NCI-H2081 treated with DMSO at 0.1 percent for 48 hours (cell line): ENCODE measurements around the gene USP49.

Source experiments
- DNase-seq: peaks from one replicate; lab custom pipeline; 2025; lab: John Stamatoyannopoulos, UW

USP49 gene

GRCh38 chr6:41874741-41875140, 20.4 kb downstream of the USP49 start:
- DNase-seq, result no peak

- no peak for DNase-seq
Observed at GRCh38 chr6:41872147-41872546, 23.0 kb downstream of the USP49 start.

DNA sequence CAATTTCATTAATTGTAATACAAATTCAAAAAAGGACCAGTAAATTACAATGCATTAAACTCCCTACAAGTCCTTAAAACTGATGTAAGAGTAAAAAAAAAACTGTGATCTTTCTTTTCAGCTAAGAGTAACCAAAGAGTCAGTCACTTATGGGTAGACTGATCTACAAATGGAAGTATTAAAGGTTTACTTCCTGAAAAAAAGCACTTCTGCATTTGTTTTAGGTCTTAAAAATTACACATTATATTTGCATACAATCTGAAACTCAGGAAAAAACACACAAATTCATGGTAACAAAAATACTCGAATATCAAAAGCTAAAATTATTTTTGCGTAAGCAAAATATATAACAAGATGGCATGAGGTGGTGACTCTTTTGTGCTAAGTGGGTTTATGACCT, 23.5 kb downstream of the USP49 start:
- no peak for DNase-seq

- DNase-seq, result no peak
Observed at GRCh38 chr6:41859356-41859755, 35.8 kb downstream of the USP49 start.

- no peak for DNase-seq
Observed at GRCh38 chr6:41858703-41859102, 36.5 kb downstream of the USP49 start.

GRCh38 chr6:41850861-41851260, 44.3 kb downstream of the USP49 start:
- DNase-seq, result no peak

DNA sequence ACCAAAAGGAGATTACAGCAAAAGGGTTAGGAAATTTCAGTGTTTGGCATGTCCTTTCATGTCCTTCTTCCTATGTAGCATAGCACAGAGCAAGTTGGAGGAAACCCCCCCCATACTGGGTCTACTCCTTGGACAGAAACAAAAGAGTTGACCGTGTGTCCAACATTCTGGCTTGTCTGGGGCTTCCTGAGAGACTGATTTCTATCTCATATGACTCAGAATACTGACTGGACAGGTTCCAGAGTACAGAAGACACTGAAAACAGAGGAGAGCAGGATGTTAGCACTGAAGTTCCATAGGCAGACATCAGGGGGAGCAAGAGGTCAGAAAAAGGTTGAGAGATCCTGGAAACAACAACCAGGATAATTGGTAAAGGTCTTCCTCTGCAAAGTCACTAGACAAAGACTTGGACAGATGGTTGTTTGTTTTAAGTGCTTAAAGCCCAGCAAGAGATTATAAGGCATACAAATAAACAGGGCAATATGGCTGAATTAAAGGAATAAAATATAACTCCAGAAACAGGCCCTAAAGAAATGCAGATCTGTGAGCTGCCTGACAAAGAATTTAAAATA, 48.4 kb downstream of the USP49 start:
- peak; percentile 20 for DNase-seq

GRCh38 chr6:41843178-41843577, 52.0 kb downstream of the USP49 start:
- DNase-seq, result no peak

GRCh38 chr6:41840326-41840725, 54.8 kb downstream of the USP49 start:
- no peak for DNase-seq

DNA sequence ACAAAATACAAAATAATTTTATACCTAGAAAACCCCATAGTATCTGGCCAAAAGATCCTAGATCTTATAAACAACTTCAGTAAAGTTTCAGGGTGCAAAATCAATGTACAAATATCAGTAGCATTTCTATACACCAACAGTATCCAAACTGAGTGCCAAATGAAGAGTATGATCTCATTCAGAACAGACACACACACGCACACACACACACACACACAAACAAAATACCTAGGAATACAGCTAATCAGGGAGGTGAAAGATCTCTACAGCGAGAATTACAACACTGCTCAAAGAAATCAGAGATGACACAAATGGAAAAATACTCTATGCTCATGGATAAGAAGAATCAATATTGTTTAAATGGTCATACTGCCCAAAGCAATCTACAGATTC, 58.5 kb downstream of the USP49 start:
- no peak for DNase-seq

DNA sequence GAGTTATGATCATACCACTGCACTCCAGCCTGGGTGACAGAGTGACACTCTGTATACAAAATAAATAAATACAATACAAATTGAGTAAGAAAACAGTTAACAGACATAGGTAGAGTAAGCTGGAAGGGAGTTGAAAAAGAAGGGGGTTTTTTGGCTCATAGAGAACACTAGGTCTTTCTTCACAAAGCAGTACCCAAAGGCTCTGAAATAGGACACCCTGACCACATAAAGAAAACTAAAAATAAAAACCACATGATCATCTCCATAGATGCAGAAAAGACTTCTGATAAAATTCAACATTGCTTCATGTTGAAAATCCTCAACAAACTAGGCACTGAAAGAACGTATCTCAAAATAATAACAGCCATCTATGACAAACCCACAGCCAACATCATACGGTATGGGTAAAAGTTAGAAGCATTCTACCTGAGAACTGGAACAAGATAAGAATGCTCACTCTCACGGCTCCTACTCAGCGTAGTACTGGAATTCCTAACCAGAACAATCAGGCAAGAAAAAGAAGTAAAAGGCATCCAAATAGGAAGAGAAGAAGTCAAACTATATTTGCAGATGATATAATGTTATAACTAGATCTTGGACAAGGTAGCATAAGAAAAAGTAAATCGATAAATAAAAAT, 59.0 kb downstream of the USP49 start:
- no peak for DNase-seq

- DNase-seq, result no peak
Observed at GRCh38 chr6:41832263-41832662, 62.9 kb downstream of the USP49 start.

DNA sequence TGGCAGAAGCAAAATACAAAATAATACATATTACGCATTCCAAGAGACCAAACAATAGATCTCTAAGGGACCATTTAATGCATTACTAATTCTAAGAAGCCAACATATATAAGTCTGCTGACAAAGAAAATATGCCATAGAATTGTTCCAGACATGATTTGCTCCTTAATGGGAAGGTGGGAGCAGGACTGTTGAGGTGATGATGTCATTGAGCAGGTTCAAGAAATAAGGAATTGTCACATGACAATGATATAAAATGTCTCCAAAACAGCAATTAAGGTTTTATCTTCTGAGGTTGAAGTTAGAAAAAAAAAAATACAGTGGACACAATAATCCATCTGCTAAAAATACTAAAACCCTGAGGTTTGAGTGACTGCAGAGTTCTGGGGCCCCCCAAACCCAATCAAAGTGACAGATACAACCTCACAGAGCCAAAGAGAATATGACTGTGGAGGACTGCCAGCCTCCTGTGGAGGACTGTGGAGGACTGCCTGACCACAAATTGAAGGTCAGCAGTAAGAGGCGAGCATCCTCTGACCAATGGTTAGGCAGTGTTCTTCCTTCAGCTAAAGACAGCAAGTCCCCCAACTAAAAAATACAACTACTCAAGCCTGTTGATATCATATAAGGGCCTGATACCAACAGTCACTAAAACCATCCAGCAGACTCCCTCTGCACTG, 68.7 kb downstream of the USP49 start:
- DNase-seq, result no peak

DNA sequence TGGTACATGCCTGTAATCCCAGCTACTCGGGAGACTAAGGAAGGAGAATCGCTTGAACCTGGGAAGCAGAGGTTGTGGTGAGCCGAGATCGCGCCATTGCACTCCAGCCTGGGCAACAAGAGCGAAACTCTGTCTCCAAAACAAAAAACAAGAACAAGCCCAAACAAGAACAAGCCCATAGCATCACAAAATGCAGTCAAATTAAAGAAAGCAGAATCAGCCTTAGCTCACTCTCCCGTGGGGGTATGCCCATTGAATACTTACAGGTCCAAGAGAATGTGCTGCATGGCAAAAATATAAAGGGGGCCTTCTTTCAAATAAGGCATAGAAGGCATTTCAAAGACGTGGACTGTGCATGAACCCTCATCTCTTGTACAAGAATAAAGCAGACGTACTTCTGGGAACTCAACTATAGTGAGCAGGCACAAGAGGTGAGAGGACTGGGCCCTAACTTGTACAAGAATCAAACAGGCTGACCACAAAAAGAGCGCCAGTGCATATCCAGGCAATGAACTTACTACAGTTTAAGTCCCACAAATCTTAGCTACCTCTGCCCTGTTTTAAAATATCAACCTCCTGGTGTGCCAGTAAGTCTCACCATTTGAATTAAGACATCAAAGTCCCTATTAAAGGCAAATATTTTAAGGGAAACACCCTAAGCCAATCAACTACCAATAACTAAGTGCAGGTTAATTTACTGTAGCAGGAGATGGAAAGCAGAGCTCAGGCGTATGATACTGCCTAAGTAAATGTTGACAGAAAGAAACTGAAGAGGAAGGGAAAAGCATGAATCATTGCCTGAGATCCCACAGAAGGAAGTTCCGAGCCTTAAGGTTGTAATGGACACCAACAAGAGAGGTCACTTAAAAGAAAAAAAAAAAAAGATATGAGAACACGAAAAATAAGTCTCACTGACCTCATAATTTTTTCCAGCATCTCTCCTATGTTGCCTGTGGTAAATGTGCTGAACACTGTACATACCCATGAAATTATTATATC, 70.3 kb downstream of the USP49 start:
- no peak for DNase-seq

GRCh38 chr6:41823178-41823577, 72.0 kb downstream of the USP49 start:
- no peak for DNase-seq

DNA sequence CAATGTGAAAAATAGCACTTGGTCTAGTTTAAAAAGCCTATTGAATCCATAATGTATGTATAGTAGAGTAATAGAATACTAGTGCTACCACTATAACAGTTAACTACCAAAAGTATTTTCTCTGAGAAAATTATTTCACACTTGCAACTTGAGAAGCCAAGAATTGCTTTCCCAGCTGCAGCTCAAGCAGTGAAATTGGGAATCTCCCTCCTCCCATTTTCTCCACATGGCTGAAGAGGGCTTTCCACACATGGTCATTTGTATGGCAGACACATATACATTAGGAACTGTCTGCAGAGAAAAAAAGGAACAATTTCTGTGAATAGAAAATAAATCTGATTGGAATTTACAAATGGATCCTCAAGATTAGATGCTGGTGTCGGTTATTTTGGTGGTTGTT, 73.2 kb downstream of the USP49 start:
- DNase-seq, result no peak

DNA sequence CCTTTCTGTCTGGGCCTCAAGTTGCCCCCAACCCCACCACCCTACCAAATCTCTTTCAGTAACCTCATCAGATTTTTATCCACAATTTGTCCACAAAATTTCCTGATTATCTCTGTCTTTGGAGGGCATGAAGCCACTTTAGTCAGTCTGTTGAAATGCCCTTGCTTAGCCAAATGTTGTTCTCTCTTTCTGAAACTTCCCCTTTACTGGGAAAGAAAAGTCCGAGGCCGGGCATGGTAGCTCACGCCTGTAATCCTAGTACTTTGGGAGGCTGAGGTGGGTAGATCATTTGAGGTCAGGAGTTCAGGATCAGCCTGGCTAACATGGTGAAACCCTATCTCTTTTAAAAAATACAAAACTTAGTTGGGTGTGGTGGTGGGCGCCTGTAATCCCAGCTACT, 73.9 kb downstream of the USP49 start:
- no peak for DNase-seq

DNA sequence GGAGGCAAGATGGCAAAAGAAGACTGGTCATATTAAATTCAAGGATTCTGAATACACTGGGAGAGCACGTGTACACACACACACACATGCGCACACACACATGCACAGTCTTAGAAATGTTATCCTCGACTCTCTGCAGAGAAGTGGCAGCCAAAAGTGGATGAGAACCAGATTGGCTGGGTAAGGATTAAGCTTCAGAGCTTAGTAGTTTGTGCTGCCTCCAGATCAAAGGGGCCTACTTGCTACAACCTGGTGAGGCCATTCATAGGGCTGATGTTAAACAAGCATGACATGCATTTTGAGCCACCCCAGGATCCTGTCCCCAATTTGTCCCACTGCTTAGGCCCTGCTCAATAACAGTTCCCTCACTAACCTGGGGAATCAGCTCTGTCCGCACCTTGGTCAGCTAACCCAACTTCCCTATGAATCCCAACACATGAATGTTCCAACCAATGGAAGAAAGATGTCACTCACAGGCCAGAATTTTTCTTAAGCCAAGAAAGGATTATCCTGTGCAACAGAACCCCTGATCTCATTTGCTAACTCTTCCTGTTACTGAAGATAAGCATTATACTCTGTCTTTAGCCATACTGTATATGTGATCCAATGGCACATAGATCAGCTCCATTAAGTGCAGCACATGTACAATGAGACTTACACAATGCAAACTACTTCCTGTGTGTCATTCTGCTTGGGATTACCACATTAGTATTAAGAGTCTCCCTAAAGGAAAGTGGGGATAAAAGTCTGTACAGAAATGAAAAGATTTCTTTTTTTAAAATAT, 76.7 kb downstream of the USP49 start:
- DNase-seq, result no peak

DNA sequence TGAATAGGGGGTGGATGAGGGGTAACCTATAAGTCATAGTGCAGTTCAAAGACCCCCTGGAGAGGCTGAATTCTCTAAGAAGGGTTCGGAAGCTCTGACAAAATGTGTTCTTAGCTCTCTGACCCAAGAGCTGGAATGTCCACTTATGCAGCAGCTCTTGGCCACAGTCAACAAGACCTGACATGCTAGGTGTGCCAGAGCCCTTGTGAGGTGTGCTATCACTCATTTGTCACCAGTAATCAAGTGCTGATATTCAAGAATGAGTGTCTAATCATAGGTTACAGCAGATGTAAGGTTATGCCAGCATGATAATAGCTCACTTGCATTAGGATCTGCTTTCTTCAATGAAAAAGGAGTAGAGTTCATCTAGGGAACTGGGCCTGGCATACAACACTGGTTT, 79.6 kb downstream of the USP49 start:
- no peak for DNase-seq

- DNase-seq, result no peak
Observed at GRCh38 chr6:41814629-41815028, 80.5 kb downstream of the USP49 start.

DNA sequence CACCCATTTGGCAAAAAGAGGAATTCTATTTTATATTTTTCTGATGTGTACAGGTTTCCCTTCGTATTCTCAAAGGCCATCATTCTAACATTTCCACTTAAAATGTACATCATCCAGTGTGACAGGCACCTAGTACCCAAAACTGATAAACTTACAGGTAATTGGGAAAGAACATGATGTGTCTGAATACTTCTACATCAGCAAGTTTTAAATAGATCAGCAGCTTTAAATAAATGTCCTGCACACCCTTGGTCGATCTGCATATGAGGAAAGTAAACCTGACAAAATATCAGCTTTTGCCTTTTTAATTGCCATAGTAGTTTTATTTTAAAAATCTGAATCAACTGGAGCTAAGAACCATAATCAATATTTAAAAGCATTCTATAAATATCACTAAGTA, 81.2 kb downstream of the USP49 start:
- no peak for DNase-seq

- no peak for DNase-seq
Observed at GRCh38 chr6:41813469-41813868, 81.7 kb downstream of the USP49 start.
